GM12801 (cell line): ENCODE results near the gene YARS1.

Experiments
- TF ChIP-seq, protein P1 (sequence below): IDR thresholded peaks from one replicate; pipeline ENCODE4 v1.5.1; 2011; ENCODE audit warnings: control low read depth; ENCODE audit not compliant: insufficient read length; ENCODE audit errors: extremely low read depth

The YARS1 gene

DNA sequence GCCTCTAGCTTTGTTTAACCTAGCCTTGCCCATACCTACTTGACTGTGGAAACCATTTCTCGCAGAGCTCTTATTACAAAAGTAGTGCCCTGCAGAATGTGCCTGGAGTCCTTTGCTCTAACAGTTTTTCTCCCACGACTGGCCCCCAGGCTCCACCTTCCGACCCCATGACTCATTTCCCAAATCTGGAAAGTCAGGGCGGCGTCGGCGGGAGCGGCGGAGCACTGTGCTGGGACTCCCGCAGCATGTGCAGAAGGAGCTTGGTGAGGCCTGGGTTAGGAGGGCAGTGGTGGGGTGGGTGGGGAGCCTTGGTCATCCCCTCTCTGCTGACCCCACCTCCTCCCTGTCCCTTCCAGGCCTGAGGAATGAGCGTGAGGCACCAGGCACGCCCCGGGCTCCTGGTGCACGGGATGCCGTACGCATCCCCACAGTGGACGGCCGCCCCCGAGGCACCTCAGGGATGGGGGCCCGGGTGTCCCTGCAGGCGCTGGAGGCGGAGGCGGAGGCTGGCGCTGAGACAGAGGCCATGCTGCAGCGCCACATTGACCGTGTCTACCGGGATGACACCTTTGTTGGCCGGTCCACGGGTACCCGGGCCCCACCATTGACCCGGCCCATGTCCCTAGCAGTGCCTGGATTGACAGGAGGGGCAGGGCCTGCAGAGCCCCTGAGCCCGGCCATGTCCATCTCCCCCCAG lies 47.5 kb downstream of the YARS1 start:
- TF ChIP-seq, protein P1, sequence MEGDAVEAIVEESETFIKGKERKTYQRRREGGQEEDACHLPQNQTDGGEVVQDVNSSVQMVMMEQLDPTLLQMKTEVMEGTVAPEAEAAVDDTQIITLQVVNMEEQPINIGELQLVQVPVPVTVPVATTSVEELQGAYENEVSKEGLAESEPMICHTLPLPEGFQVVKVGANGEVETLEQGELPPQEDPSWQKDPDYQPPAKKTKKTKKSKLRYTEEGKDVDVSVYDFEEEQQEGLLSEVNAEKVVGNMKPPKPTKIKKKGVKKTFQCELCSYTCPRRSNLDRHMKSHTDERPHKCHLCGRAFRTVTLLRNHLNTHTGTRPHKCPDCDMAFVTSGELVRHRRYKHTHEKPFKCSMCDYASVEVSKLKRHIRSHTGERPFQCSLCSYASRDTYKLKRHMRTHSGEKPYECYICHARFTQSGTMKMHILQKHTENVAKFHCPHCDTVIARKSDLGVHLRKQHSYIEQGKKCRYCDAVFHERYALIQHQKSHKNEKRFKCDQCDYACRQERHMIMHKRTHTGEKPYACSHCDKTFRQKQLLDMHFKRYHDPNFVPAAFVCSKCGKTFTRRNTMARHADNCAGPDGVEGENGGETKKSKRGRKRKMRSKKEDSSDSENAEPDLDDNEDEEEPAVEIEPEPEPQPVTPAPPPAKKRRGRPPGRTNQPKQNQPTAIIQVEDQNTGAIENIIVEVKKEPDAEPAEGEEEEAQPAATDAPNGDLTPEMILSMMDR: no peak

DNA sequence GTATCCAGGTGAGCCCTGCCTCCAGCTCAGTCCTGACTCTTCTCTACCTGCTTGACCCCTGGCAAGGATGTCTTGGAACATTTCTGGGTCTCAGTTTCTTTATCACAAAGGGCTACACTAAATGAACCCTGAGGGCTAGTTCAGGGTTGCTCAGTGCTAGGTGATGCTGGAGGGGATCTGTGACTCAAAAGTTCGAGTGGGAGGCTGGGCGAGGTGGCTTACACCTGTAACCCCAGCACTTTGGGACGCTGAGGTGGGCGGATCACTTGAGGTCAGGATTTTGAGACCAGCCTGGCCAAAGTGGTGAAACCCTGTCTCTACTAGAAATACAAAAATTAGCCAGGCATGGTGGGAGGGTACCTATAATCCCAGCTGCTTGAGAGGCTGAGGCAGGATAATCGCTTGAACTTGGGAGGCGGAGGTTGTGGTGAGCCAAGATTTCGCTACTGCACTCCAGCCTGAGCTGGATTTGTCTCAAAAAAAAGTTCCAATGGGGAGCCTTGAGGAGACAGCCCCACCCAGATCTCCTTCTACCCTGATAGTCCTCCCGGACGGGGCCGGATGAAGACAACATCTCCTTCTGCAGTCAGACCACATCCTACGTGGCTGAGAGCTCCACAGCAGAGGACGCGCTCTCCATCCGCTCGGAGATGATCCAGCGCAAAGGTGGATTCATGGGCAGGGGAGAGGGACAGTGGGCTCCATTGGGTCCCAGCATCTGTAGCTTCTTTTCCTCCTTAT lies 48.9 kb downstream of the YARS1 start:
- TF ChIP-seq, protein P1: no peak

GRCh38 chr1:32767641-32768040 lies 49.5 kb downstream of the YARS1 start:
- TF ChIP-seq, protein P1: no peak

GRCh38 chr1:32767156-32767555 lies 50.0 kb downstream of the YARS1 start:
- TF ChIP-seq, protein P1: no peak

- TF ChIP-seq, protein P1: no peak
Measured at GRCh38 chr1:32766328-32766972, 50.7 kb downstream of the YARS1 start.

DNA sequence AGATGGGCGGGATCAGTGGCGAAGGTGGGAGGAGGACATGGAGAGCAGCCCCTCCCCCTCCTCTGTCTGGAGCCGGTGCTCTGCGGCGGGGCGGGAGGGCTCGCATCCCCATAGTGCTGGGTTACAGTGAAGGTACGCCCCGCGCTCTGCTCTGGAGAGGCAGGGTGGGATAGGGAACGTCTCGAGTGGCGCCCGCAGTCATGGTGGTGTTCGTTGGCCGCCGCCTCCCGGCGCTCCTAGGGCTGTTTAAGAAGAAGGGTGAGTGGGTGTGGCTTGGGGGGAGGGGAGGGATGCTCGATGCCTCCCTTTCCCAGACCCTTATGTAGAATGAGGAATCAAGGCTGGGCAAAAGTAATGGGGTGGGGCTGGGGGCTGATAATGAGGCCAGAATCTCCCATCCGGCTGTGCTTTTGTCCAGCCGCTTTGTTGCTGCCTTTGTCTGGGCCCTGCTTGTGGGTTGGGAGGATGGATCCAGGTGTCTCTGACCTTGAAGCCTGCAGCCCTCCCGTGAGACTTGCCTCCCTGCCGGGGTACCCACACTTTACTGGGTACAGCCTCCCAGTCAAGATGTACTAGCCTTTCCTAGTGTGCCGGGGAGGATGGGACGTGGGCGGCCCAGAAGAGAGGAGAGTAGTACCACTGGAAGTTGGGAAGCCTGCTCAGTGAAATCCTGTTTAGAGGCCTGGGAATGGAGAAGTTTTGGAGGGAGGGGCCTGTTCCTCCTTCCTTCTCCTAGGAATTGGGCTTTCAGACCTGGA lies 51.4 kb downstream of the YARS1 start:
- TF ChIP-seq, protein P1: no peak
